ENCODE data around the gene GOLGA8H.
"Not testable (repeated sequence)": the region's sequence is repeated elsewhere in the genome, so short reads cannot be mapped to it uniquely, and the experiment has no call there.

- TF ChIP-seq POLR2A (IDR thresholded peaks at IDR 0.05), result not testable (repeated sequence)
- TF ChIP-seq, protein P1, sequence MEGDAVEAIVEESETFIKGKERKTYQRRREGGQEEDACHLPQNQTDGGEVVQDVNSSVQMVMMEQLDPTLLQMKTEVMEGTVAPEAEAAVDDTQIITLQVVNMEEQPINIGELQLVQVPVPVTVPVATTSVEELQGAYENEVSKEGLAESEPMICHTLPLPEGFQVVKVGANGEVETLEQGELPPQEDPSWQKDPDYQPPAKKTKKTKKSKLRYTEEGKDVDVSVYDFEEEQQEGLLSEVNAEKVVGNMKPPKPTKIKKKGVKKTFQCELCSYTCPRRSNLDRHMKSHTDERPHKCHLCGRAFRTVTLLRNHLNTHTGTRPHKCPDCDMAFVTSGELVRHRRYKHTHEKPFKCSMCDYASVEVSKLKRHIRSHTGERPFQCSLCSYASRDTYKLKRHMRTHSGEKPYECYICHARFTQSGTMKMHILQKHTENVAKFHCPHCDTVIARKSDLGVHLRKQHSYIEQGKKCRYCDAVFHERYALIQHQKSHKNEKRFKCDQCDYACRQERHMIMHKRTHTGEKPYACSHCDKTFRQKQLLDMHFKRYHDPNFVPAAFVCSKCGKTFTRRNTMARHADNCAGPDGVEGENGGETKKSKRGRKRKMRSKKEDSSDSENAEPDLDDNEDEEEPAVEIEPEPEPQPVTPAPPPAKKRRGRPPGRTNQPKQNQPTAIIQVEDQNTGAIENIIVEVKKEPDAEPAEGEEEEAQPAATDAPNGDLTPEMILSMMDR (IDR thresholded peaks at IDR 0.05), result not testable (repeated sequence)
Measured at GRCh38 chr15:30573012-30573491, 30.8 kb upstream of the GOLGA8H start.
